NB4 (cell line): ENCODE measurements around the gene SPATA45.

Experiments
- CTCF ChIP-seq: IDR thresholded peaks from one replicate; pipeline ENCODE4 v1.5.1; 2012; ENCODE audit warnings: low read depth, low read length
- MYC ChIP-seq: IDR thresholded peaks from 2 replicates; pipeline ENCODE4 v1.6.1; 2011; ENCODE audit warnings: low read depth, low read length
- POLR2A ChIP-seq: IDR thresholded peaks from 2 replicates; pipeline ENCODE4 v1.6.1; 2011; ENCODE audit warnings: mild to moderate bottlenecking; ENCODE audit not compliant: insufficient read length; ENCODE audit errors: extremely low read depth
- TF ChIP-seq, protein P1 (sequence below): IDR thresholded peaks from 2 replicates; pipeline ENCODE4 v1.6.1; 2011; ENCODE audit warnings: low read depth, low read length

DNA sequence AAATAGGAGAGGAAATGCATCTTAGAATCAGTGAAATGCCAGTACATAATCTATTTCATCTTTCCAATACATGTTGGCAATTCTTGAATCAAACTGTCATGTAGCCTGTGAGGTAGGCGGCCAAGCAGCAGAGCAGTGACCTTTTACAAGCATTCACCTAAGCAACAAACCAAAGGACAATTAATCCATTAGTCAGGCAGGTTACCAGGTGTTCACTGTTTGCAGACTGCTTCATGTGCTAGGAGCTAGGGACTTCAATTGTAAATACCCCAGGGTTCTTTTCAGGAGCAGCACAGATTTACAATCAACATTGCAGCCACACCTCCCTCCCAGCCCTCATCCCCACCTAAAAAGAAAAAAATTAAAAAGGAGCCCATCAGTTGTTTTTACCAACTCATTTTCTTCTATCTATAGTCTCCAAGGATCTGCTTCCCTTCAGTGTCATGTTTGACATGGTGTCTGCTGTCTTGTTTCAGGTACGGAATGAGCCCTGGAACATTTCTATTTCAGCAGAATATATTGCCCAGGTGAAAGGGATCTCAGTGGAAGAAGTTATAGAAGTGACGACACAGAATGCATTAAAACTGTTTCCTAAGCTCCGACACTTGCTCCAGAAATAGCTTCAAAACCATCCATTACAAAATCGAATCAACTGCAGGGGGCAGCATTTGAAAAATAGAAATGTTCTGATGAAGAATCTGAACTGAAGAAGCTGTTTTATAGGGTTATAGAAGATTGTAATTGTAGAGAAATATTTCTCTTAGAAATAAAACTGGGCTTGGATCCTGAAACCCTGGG, 32.7 kb downstream of the SPATA45 start:
- peak; percentile 16 for TF ChIP-seq CTCF
- TF ChIP-seq, protein P1, sequence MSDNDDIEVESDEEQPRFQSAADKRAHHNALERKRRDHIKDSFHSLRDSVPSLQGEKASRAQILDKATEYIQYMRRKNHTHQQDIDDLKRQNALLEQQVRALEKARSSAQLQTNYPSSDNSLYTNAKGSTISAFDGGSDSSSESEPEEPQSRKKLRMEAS, result no peak
- TF ChIP-seq POLR2A, result no peak
- no peak for TF ChIP-seq MYC
